DMS153 treated with DMSO at 0.1 percent for 48 hours (cell line): ENCODE measurements around the gene PHLPP1.

Experiments used
- DNase-seq: peaks from one replicate; lab custom pipeline; 2025; ENCODE audit not compliant: unreplicated experiment; lab: John Stamatoyannopoulos, UW

PHLPP1 gene

DNA sequence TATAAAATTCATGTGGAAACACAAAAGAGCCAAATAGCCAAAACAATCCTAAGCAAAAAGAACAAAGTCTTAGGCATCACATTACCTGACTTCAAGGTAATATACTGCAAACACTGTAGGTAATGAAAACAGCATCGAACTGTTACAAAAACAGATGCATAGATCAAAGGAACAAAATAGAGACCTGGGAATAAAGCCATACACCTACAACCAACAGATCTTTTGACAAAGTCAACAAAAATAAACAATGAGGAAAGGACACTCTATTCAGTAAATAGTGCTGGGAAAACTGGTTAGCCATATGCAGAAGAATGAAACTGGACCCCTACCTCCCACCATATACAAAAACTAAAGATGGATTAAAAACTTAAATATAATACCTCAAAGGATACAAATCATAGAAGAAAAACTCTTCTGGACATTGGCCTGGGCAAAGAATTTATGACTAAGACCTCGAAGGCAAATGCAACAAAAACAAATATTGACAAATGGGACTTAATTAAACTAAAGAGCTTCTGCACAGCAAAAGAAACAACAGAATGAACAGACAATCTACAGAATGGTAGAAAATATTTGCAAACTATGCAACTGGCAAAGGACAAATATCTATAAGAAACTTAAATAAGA is 218.0 kb downstream of the PHLPP1 start:
- no peak for DNase-seq

DNA sequence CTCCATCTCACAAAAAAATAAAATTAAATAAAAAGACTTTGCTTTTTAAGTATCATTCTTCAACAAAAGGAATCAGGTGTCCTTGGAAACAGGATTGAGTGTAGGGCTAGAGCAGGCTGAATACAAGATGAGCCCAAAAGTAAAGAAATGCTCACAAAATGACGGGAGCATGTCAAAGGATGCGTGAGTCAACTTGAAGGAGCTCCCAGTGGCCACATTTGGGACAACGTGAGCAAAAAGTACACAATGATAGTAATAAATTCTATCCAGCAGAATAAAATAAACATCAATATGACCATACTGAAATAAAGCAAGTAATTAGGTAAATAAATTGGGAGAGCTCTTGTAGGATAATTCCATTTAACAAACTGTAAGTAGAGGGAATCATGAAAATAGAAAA is 220.7 kb downstream of the PHLPP1 start:
- no peak for DNase-seq

DNA sequence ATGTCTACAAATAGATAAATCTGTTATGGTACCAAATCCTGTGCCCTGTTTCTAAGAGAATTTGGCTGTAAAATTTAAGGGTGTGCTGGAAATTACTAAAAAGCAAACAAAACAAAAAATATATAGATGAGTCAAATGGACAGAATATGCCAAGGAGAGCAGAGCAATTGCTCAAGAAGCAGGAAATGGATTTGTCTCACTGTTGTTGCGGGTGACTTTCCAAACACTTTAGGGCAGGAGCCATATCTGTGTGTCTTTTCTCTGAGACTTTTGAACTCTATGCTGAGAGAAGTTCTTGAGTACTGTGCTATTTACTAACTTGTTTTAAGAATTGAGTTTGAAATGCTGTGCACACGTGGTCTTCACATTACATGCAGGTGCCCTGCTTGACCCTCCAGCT is 221.7 kb downstream of the PHLPP1 start:
- DNase-seq: no peak

DNA sequence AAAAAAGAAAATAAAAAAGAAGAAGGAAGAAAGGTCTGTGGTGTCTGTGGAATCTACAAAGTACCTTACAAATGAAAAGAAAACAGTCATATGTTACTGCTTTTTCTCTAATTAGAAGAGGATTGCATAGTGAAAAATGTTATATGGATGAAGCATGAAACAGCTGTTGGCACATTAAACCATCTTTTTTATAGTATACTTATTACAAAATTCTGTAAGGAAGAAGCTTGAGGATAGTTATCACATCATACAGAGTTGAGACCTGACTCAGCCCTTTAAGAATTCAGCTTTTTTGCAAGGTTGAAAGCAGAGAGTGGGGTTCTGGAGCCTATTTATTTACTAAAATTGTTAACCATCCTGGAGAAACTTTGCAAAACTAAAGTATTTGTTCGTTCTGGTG is 222.7 kb downstream of the PHLPP1 start:
- DNase-seq: no peak

DNA sequence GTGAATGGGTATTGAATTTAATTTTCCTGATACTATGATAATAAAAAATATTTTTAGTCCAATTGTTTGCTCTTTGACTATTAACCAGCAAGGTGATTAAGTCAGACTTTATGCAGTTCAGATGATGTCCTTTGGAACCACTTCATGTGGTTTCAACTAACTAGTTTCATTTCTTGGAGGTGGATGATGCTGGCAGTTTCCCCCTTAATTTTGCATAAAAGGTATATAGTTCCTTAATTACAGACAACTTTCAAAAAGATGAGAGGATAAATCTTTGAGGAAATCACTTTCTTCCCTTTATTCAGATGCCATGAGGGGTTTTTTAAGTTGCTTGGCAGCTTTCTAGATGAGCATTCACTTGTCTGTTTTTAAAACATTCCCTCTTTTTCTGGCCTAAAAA is 223.1 kb downstream of the PHLPP1 start:
- DNase-seq: no peak

DNA sequence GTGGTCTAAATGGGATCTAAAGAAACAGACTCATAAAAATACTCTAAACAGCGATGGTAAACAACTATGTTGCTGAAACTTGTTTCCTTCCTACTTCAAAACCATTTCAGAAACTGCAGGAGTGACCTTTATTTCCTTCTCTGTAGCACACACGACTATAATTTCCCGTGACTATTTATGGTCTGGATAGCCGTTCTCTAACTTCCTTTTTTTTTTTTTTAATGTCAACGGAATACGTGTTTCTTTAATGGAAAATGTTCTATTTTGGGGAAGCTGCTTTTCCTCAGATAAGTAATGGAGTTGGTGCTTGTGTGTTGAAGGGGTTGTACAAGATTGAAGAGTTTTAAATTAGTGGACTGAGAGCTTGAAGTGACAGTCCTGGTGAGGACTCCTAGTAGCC is 224.1 kb downstream of the PHLPP1 start:
- DNase-seq: no peak

DNA sequence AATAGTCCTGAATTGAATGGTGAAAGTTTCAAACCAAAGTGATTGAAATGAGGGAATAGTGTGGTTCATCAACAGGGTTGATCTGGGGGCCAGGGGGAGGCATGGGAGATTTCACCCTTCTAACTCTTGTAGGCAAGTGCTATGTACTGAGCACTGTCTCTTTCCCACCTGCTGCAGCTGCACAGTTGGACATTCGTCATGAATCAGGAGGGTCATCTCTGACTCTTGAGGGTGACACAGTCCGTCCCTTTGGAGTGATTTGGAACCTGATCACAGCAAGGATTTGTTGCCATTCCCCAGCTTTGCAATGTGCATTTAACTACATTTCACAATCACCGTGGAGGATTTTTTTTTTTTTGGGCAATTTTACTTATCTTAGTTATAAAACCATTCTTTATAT is 224.6 kb downstream of the PHLPP1 start:
- no peak for DNase-seq

DNA sequence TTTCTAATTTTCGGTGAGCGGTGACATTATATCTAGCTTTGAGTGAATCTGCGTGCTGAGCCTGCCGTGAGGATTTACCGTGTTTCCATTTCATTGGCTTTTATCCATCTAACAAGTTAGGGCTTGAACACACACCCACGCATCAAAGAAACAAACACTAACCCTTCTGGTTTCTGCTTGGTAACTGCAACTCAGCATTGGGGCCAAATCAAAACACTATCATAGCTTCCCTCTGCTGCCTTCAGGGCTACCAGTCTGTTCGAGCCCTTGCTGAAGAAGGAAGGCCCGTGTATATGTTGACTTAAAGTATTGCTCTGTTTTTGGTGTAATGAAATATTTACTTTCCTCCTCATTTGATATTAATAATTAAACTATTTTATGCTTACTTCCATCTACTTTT is 227.2 kb downstream of the PHLPP1 start:
- DNase-seq: peak; percentile 65

DNA sequence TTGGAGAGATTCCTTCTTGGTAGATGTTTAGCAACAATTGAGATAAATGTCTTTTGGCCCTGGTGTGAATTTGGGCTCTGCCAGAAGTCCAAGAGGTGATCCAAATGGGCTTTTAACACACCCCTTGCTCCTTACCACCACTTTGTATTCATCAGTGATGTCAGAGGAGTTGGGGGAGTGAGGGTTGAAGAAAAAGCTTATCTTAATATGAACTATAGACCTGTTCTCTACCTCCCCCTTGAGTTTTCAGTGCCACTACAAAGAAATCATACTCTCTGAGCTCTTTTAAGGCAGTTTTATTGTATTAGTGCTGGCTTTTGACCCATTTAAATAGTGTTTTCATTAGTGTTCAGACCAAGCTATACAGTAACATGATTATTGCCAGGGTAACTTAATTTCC is 229.1 kb downstream of the PHLPP1 start:
- no peak for DNase-seq

DNA sequence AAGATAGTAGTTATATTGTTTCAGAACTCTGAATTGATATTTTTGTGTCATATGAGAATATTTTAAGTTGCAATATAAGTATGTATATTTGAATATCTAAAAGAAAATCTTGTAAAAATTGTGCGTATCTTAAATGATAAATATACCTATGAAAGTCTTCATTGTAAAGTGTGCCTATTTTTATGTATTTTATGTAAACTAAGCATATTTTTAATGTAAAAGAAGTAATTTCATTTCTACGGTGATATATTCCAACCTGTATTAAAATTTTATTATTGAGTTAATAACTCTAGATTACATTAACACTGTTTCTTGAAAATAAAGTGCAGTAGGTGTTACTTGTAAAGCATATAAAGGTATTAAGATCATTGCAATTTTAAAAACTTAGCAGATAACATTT is 233.4 kb downstream of the PHLPP1 start:
- DNase-seq: no peak

DNA sequence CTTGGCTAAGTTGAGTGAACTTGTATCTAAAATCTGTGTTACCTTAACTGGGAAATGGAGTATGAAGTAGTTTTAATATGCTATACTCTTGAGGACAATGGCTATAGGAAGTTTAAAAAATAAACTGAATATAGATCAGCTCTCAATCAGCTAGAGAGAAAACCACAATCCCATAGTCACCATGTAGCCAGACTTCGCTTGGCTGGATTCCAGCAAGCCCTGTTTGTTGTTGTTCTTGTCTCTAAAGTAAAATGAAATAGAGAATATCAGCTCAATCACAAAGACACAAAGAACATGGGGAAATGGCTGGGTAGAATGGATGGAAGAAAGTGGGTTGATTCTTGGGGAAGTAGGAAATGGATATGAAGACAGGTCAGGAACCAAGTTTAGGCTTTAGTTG is 234.9 kb downstream of the PHLPP1 start:
- no peak for DNase-seq

DNA sequence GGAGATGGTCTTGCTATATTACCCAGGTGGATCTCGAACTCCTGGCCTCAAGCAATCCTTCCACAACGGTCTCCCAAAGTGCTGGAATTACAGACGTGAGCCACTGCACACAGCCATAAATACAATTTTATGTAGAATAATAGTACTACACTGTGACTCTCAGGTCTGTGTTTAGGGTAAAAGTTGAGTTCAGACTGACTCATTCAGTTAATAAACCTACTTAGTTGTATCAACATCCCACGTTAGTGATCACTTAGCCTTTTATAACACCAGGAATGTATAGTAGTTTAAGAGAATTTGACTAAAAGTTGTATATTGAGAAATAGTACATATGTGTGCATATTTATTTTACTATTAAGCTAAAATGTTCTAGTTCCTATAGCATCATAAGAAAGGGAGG is 237.5 kb downstream of the PHLPP1 start:
- DNase-seq: no peak

DNA sequence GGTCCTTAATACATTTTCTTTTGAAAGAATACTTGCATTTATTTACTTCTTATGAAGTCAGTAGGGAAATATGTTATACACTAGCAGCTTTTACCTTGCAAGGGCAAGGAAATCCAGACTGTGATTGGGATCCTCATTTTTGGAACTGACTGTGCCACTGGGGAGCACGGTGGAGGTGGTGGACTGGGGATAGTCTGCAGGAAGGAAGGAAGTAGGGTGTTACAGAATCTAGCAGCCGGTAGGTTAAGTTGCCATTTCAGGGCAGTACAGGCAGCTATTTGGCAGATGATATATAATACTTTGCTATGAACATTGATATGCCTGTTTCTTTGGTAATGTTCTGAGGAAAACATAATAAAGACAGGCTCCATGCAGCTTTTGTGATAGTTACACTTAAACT is 238.3 kb downstream of the PHLPP1 start:
- no peak for DNase-seq

DNA sequence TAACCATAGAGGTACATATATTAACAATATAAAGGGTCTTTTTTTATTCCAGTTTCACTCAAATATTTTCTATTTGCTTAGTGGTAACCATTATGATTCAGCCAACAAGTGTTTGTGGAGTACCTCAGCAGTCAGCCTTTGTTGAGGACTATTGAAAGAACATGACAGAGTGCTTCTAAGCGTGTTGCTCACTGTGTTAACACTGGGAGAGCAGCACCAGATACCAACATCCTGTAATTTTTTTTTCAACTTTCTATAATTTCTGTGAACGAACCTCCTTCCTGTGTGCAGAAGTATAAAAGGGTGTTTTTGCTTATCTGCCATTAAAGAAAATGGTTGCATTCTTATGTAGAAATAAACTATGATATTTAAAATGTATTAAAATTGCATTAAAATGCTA is 239.0 kb downstream of the PHLPP1 start:
- DNase-seq: peak; percentile 66

DNA sequence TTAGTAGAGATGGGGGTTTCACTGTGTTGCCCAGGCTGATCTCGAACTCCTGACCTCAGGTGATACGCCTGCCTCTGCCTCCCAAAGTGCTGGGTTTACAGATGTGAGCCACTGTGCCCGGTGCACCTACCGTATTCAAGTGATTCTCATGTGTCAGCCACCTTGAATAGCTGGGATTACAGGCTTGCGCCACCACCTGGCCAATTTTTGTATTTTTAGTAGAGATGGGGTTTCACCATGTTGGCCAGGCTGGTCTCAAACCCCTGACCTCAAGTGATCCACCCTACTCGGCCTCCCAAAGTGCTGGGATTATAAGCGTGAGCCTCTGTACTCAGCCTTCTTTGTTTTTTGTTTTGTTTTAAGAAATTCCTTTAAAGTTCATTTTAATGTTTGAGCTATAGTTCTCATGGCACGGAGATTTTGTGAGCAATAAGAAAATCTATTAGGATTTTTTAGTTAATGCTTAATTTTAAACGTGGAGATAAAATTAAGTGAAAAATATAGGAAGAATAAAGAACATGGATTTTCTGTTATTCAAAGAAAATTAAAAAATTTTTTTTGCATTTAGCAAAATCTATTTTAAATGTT is 242.6 kb downstream of the PHLPP1 start:
- DNase-seq: no peak

DNA sequence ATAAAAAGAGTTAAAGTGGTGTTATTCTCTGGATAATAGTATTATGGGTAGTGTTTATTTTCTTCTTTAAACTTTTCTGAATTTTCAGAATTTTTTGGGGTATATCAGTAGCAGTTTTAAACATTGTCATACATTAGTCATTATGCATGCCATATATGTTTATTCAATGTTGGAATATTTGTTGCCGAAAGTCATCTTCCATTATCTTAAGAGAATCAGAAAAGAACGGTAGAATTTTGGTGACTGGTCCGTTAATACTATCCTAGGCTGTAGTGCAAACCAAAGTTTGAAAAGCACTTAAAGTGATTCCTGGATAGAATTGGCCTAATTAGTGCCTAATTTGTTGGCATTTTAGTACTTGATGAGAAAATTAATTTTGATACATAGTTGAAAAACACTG is 244.1 kb downstream of the PHLPP1 start:
- no peak for DNase-seq

DNA sequence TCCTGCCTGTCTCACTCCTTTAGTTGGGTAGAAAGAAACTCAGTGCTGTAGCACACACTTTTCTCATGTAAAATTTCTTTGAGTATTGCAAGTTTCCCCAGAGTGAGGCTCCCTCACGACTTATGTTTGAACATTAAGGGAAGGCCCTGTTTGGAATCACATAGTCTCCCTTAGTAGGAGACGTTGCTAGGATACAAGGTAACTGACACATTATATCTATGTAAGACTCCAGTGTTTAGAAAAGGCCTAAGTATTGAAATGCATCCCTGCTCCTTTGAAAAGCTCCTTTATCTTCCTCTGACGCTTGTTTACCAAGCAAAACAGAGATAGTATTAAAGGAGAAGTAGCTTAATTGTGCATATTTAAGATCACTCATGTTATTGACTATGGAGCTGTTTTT is 248.2 kb downstream of the PHLPP1 start:
- peak; percentile 28 for DNase-seq

DNA sequence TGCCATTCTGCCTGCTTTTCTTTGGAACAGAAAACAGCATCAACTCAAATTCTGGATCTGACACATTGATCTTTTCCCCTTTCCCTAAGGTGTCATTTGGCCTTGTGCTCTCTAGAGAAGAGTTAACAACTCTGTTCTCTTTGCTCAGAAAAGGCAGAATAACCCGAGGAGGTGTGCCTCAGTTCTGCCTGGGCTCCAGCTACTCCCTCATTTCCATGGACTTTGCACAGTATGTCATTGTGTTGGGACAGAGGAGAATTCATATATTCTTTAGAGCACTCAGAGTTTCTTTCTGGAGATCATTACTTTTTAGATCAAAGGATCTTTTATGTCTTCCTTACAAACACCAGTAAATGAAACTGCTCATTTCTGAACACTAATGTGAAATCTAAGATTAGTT is 249.1 kb downstream of the PHLPP1 start:
- no peak for DNase-seq

DNA sequence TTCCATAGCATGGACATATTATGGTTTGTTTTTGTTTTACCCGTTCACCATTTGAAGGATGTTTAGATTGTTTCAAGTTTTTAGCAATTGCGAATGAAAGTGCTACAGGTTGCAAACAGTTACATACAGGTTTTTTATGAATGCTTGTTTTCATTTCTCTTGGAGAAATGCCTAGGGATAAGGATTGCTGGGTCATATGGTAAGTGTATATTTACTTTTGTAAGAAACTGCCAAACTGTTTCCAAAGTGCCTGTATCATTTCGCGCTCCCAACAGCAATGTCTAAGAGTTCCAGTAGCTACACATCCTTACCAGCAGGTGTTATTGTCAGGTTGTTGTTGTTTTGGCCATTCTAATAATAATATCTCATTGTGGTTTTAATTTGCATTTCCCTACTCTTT is 251.7 kb downstream of the PHLPP1 start:
- DNase-seq: no peak

DNA sequence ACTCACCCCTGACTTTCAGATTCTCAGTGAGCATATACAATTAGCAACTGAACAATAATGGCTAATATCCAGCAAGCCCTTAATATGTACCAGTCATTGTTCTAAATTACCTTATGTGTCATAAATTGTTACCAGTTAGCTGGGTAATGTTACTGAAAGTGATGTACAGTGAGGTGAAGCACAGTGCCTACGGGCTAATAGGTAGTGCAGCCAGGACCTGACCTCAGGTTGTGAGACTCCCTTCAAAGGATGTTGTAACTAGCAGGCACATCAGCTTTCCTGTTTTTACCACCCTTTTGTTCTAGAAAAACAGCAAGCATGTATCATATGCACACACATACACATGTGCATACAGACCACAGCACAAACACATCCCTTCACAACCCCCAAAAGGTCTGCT is 258.3 kb downstream of the PHLPP1 start:
- DNase-seq: no peak

DNA sequence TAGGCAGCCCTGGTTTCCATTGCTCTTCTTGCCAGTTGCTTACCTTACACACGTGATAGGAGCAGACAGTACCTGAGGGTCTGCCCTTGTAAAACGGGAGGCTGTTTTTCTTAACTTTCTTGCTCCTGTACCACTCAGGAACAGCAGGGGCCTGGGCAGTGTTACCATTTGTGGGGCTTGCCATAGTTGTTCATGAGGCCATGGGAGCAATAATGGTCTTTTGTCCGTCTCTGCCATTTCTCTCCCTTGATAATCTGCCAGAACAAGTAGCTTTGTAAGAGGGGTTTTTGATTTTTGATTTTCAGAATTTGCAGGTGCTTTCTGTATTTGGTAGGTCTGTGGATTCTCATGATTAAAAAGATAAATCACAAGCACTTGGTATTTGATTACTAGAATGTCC is 259.0 kb downstream of the PHLPP1 start:
- no peak for DNase-seq

DNA sequence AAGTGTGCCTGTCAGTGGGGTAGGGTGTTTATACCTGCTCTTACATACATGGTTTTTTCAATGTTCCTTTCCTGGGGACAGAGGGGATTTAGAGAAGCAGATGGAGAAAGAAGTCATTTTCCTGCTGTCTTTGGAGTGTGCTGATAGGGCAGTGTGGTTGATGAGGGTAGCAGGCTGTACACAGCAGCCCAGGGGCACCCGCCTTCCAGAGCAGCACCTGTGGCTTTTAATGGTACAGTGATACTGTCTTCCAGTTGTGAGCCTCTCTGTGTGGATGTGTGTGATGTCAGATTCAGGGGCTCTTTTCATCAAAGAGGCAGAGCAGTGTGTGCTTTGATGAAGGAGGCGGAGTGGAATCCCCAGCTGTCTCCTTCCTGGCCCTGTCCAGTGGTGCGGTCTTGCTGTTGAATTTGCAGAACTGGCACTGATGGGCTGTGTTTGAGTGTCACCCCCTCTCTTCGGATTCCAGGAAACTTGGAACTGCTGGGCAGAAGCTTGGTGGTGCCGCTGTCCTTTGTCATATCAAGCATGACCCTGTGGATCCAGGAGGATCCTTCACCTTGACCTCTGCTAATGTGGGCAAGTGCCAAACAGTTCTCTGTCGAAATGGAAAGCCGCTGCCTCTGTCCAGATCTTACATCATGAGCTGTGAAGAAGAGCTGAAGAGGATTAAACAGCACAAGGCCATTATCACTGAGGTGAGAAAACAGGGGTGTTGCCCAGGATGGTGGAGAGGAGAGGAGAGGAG is 259.8 kb downstream of the PHLPP1 start:
- DNase-seq: no peak

DNA sequence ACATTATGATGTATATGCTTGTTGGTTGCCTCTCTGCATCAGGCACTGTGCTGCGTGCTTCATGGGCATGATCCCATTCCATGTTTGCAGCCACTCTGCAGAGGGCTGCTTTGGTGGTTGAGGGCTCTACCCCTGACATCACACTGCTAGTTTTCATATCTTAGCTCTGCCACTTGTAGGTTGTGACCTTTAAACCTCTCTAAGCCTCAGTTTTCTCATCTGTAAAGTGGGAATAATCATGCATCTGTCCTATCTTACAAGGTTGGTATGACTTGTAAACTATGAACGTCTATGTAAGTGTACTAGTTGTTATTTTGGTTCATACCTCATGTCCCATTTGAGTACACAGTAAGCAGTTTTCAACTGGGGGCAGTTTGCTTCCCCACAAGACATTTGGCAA is 260.4 kb downstream of the PHLPP1 start:
- no peak for DNase-seq
